ENCODE measurements around the gene PUSL1. TPM values are rescaled to one million over a fixed set of nuclear protein-coding genes. Genes with fewer than 3 reads are reported as not detected.

PUSL1 gene
- polyA plus RNA-seq, 6 donors from 2014 or later: 7.2 to 17.2 (median 11.9) TPM

DNA sequence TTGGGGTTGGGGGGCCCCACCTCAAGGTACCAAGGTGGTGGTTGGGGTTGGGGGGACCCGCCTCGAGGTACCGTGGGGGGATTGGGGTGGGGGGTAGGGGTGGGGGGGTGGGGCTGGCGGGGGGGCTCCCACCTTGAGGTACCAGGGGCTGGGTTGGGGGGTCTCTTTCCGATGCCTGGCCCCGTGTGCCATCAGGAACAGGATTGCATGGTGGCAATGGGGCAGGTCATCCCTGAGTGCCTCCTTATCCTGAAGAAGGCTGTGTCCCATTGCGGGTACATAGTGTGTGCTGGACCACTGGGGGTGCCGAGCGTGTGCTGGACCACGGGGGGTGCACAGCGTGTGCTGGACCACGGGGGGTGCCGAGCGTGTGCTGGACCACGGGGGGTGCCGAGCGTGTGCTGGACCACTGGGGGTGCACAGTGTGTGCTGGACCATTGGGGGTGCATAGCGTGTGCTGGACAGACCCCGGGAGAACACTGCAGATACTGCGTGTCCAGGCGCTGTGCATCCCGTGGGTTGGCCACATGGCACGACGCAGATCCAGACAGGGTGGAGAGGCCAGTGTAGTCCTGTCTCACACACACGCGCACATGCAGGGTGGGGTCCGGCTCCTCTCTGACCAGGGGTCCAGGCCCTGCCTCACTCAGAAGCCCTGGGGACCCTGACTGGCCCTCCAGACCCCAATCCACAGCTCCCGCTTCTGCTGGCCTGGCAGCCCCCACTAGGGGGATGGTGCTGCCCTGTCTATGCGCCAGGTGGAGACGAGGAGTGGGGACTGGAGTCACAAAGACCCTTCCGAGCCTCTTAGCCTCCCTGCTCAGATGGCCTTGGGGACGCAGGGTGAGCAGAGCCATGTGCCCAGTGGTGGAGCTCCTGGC lies 23.9 kb upstream of the PUSL1 start:
- Mint-ChIP-seq H3K9me3 (no peaks in the 10 kb centered on the region), H3K27ac (no peak overlapping the region), H3K36me3 (no peaks in the 10 kb centered on the region), H3K4me3 (no peak overlapping the region), H3K27me3 (peaks cover 0 to 6% (median 0%) of the 10 kb centered on the region in 3 donors), H3K4me1 (peaks cover 0 to 6% (median 4%) of the 10 kb centered on the region in 3 donors)
- no peak for DNase-seq
- ATAC-seq (ENCODE audit: low read depth in 2 of 2): no peak

DNA sequence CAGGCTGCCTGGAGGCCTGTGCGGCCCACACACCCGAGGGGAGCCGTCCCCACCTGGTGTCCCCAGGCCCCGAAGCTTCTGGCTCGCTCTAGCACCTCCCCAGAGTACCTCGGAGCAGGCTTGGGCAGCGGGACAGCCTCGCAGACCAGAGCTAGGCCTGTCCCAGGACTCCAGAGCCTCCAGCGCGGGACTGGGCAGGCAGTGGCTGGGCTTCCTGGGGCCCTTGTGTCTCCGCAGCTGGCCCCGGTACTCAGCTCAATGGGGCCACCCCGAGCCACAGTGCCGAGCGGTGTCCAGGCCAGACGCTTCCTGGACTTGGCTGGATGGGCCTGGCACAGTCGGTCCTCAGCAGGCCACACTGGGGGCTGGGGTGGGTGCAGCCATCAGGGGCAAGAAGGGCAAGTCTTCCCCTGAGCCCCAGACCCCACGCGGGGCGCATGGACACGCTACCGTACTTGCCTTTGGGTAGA lies 23.3 kb upstream of the PUSL1 start:
- no peak overlapping the region for H3K4me3 Mint-ChIP-seq
- peaks cover 2 to 9% (median 5%) of the 10 kb centered on the region in 3 donors for H3K4me1 Mint-ChIP-seq
- no peaks in the 10 kb centered on the region for H3K9me3 Mint-ChIP-seq
- H3K27ac Mint-ChIP-seq: no peak overlapping the region
- peaks cover 0 to 6% (median 0%) of the 10 kb centered on the region in 3 donors for H3K27me3 Mint-ChIP-seq
- ATAC-seq (ENCODE audit: low read depth in 2 of 2) (no peak), DNase-seq (no peak)
- no peaks in the 10 kb centered on the region for H3K36me3 Mint-ChIP-seq

DNA sequence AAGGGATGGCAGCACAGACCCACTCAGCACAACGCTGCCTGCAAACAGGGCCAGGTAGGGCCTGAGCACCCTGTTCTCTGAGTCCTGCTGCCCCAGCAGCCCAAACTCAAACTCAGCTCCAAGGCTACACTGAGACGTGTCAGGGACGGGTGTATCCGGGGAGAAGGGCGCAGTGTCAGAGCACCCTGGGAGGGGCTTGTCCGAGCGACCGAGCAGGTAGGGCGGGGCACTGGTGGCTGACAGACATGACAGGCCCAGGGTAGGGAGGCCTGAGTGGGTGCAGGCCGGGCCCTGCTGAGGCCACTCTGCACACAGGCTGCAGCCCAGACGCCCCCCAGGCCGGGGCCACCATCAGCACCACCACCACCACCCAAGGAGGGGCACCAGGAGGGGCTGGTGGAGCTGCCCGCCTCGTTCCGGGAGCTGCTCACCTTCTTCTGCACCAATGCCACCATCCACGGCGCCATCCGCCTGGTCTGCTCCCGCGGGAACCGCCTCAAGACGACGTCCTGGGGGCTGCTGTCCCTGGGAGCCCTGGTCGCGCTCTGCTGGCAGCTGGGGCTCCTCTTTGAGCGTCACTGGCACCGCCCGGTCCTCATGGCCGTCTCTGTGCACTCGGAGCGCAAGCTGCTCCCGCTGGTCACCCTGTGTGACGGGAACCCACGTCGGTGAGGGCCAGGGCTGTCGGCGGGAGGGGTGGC lies 22.6 kb upstream of the PUSL1 start:
- Mint-ChIP-seq H3K4me3 (no peak overlapping the region), H3K4me1 (peaks cover 6 to 12% (median 6%) of the 10 kb centered on the region in 3 donors), H3K36me3 (no peaks in the 10 kb centered on the region), H3K27ac (no peak overlapping the region), H3K27me3 (peaks cover 0 to 6% (median 0%) of the 10 kb centered on the region in 3 donors), H3K9me3 (no peaks in the 10 kb centered on the region)
- DNase-seq (no peak), ATAC-seq (ENCODE audit: low read depth in 2 of 2) (no peak)

DNA sequence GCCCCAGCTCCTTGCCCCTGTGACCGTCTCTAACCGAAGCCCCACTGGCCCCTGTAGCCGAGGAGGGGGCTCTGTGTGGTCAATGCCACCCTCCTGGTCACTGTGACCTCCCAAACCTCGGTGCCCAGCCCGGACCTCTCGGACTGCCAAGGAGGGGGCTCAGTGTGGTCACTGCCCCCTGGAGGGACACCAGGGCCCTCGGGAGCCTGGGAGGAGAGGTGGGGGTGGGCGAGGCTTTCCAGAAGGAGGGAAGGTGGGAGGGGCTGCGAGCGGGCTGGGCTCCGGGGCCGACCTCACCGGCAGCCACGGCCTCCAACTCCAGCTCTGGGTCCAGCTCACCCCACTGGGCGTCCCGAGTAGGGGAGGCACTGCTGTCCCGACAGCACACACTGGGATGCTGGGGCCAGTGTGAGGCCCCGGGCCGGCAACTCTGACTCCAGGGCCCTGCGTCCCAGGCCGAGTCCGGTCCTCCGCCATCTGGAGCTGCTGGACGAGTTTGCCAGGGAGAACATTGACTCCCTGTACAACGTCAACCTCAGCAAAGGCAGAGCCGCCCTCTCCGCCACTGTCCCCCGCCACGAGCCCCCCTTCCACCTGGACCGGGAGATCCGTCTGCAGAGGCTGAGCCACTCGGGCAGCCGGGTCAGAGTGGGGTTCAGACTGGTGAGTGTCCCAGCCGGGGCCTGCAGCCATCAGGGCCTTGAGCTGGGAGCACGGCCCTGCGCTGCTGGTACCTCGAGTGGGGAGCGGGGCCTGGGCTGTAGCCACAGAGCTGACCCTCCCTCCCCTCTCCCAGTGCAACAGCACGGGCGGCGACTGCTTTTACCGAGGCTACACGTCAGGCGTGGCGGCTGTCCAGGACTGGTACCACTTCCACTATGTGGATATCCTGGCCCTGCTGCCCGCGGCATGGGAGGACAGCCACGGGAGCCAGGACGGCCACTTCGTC lies 21.8 kb upstream of the PUSL1 start:
- Mint-ChIP-seq H3K27ac (no peak overlapping the region), H3K36me3 (no peaks in the 10 kb centered on the region), H3K4me1 (peaks cover 6 to 12% (median 6%) of the 10 kb centered on the region in 3 donors), H3K27me3 (peaks cover 0 to 6% (median 0%) of the 10 kb centered on the region in 3 donors), H3K4me3 (no peak overlapping the region), H3K9me3 (no peaks in the 10 kb centered on the region)
- DNase-seq (no peak), ATAC-seq (ENCODE audit: low read depth in 2 of 2) (no peak)

DNA sequence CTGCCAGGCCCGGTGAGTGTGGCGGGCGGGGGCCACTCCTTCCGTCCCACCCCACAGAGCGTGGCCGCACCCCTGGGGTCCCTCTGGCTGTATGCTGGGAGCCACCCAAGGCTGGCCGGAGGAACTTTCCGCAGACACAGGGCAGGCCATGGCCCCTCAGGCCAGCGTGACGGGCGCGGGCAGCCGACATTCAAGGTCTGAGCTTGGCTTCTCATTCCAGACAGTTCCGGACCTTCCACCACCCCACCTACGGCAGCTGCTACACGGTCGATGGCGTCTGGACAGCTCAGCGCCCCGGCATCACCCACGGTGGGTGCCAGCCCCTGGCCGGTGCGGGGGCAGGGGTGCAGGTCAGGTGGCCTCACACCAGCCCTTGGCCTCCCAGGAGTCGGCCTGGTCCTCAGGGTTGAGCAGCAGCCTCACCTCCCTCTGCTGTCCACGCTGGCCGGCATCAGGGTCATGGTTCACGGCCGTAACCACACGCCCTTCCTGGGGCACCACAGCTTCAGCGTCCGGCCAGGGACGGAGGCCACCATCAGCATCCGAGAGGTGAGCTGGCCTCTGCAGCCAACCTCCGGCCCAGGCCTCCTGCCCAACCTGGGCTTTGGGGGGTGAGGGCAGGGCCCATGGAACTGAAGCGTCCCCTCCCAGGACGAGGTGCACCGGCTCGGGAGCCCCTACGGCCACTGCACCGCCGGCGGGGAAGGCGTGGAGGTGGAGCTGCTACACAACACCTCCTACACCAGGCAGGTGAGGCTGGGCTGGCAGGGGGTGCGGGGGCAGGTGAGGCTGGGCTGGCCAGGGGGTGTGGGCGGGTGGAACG lies 20.9 kb upstream of the PUSL1 start:
- Mint-ChIP-seq H3K4me1 (peaks cover 10 to 17% (median 12%) of the 10 kb centered on the region in 3 donors), H3K4me3 (no peak overlapping the region), H3K36me3 (no peaks in the 10 kb centered on the region), H3K27me3 (peaks cover 0 to 6% (median 0%) of the 10 kb centered on the region in 3 donors), H3K9me3 (no peaks in the 10 kb centered on the region), H3K27ac (no peak overlapping the region)
- DNase-seq (no peak), ATAC-seq (ENCODE audit: low read depth in 2 of 2) (no peak)

DNA sequence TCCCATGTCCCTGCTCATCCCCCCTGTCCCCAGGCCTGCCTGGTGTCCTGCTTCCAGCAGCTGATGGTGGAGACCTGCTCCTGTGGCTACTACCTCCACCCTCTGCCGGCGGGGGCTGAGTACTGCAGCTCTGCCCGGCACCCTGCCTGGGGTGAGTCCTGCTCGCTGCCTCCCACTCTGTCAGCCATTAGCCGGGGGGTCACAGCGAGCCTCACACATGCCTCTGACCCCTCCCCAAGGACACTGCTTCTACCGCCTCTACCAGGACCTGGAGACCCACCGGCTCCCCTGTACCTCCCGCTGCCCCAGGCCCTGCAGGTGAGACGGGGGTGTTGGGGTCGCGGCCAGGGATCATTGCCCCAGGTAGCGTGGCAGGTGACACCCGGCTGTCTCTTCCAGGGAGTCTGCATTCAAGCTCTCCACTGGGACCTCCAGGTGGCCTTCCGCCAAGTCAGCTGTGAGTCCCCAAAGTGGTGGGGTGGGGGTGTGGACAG lies 18.1 kb upstream of the PUSL1 start:
- DNase-seq (peak; percentile 63), ATAC-seq (ENCODE audit: low read depth in 2 of 2) (peak; percentile 29 to 33)
- Mint-ChIP-seq H3K27ac (peak overlapping the region in 1 of 6 donors; percentile 66), H3K36me3 (no peaks in the 10 kb centered on the region), H3K4me3 (no peak overlapping the region), H3K27me3 (no peaks in the 10 kb centered on the region), H3K4me1 (peaks cover 6 to 12% (median 11%) of the 10 kb centered on the region in 3 donors), H3K9me3 (no peaks in the 10 kb centered on the region)

DNA sequence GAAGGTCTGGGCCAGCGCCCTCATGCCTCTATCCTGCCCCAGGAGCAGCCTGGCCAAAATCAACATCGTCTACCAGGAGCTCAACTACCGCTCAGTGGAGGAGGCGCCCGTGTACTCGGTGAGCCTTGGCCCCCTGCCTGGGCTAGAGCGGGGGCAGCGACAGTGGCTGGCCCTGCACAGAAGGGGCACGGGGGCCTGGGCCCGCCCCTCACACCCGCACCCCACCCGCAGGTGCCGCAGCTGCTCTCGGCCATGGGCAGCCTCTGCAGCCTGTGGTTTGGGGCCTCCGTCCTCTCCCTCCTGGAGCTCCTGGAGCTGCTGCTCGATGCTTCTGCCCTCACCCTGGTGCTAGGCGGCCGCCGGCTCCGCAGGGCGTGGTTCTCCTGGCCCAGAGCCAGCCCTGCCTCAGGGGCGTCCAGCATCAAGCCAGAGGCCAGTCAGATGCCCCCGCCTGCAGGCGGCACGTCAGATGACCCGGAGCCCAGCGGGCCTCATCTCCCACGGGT lies 17.3 kb upstream of the PUSL1 start:
- Mint-ChIP-seq H3K27me3 (no peaks in the 10 kb centered on the region), H3K27ac (no peak overlapping the region), H3K36me3 (no peaks in the 10 kb centered on the region), H3K9me3 (no peaks in the 10 kb centered on the region), H3K4me1 (peaks cover 6 to 12% (median 11%) of the 10 kb centered on the region in 3 donors), H3K4me3 (no peak overlapping the region)
- ATAC-seq (ENCODE audit: low read depth in 2 of 2) (no peak), DNase-seq (no peak)

DNA sequence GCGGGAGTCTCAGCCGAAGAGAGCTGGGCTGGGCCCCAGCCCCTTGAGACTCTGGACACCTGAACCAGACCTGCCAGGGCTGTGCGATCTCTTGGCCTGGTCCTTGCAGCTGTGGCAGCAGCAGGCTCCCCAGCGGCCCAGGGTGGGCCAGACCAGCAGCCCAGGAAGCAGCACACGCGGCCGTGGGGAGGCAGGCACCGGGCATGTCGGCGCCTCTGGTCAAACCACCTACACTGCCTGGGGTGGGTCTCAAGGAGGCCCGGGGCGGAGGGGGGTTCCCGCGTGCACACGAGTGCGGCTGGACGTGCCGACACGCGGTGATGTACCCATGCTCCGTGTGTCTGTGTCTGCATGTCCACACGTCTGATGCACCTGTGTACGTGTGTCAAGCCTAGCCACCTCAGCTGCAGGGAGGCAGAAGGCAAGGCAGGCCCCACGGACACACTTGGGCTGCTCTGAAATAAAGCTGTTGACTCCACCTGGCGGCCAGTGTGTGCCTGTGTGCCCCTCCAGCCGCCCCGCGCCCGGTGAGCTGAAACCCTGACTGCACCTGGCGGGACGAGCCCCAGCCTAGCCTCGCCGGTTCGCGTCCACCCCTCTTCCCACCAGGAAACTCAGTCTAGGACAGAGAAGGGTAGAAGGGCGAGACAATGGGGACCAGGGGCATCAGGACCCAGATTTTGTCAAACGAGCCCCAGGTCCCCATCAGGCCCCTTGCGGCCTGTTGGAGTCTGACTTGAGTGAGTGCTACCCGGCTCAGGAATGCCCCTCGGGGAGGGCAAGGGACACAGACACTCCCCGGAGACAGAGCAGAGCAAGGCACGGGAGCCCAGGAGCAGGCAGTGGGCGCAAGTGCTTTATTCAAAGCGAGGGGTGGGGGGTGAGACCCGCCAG lies 16.6 kb upstream of the PUSL1 start:
- Mint-ChIP-seq H3K36me3 (no peaks in the 10 kb centered on the region), H3K4me3 (no peak overlapping the region), H3K4me1 (peaks cover 6 to 12% (median 11%) of the 10 kb centered on the region in 3 donors), H3K27ac (no peak overlapping the region), H3K27me3 (no peaks in the 10 kb centered on the region), H3K9me3 (no peaks in the 10 kb centered on the region)
- DNase-seq (peak; percentile 75), ATAC-seq (ENCODE audit: low read depth in 2 of 2) (peak; percentile 94 to 96)

DNA sequence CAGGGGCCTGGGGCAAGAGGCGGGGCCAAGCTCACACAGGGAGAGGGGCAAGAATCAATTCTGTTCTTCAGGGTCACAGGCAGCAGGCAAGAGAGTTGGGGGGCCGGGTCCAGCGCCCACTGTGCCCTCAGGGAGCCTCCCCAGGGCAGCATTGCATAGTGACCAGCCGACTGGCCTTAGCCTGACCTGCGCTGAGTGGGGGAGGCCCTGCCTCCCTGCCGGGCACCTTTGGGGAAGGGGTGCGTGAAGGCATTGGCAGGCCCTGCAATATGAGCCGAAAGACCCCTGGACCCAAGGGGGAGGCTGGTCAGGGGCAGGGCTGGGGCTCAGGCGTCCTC lies 16.0 kb upstream of the PUSL1 start:
- DNase-seq (no peak), ATAC-seq (ENCODE audit: low read depth in 2 of 2) (no peak)
- Mint-ChIP-seq H3K4me3 (no peak overlapping the region), H3K27ac (no peak overlapping the region), H3K36me3 (no peaks in the 10 kb centered on the region), H3K9me3 (no peaks in the 10 kb centered on the region), H3K27me3 (no peaks in the 10 kb centered on the region), H3K4me1 (peaks cover 6 to 12% (median 11%) of the 10 kb centered on the region in 3 donors)

DNA sequence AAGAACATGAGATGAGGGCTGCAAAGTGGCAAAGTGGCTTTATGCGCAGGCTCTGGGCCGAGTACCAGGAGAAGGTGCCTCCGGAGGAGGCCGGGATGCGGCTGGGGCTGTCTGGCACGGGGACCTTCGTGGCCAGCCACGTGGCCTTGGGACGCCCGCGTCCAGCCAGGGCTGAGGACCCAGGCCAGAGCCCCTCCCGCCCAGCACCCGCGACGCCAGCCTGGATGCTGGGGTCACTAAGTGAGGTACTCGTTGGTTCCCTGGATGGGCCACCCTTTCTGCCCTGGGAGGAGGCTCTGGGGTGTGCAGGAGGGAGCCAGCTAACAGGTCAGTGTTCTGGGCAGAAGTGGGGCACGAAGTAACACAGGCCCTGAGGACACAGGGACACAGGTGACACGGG lies 15.5 kb upstream of the PUSL1 start:
- no peaks in the 10 kb centered on the region for H3K9me3 Mint-ChIP-seq
- DNase-seq (no peak), ATAC-seq (ENCODE audit: low read depth in 2 of 2) (no peak)
- no peak overlapping the region for H3K27ac Mint-ChIP-seq
- H3K27me3 Mint-ChIP-seq: no peaks in the 10 kb centered on the region
- no peak overlapping the region for H3K4me3 Mint-ChIP-seq
- H3K4me1 Mint-ChIP-seq: peaks cover 6 to 12% (median 11%) of the 10 kb centered on the region in 3 donors
- no peaks in the 10 kb centered on the region for H3K36me3 Mint-ChIP-seq
